GM18873 (cell line): ENCODE results near the gene PPP2R2C.

Experiments used
- ATAC-seq: cut with Tn5 transposase; IDR thresholded peaks from one replicate; pipeline ENCODE4 v1.9.1; 2021; ENCODE audit warnings: mild to moderate bottlenecking, moderate library complexity, moderate number of reproducible peaks; ENCODE audit not compliant: unreplicated experiment, low FRiP score

Gene PPP2R2C

DNA sequence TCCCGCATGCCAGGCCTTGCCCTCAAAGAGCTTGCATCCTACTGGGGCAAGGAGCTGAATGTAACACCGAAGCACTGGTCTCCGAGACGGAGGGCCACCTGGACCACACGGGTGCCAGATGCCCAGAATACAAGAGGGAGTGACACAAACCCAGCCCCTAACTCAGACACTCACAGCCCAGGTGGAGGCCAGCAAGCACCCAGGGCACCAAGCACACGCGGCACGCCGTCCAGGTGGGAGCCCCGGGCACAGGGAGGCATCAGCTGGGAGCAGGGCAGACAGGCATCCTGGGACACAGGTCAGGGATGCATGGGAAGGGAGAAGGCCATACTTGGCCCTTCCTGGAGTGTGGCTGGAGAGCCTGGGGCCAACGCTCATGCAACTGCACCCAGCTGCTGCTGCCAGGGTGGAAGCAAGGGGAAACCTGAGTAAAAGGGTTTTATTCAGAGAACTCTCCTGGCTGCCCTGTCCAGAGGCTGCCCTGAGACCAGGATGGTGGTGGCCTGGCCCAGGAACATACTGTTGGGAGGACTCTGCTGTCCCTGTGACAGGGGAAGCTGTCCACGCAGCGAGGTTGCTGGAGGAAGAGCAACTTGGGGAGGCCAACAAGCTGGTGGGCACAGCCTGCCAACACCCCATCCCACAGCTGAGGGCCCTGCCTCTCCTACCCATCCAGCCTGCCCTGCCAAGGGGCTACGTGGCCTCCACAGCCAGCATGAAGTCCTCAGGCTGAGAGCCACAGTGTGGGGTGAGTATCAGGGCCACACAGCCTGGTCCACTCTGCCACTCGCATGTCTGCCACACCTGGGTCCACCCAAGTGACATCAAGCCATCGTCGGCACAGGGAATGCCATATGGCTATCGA is 22.2 kb upstream of the PPP2R2C start:
- ATAC-seq: no peak

DNA sequence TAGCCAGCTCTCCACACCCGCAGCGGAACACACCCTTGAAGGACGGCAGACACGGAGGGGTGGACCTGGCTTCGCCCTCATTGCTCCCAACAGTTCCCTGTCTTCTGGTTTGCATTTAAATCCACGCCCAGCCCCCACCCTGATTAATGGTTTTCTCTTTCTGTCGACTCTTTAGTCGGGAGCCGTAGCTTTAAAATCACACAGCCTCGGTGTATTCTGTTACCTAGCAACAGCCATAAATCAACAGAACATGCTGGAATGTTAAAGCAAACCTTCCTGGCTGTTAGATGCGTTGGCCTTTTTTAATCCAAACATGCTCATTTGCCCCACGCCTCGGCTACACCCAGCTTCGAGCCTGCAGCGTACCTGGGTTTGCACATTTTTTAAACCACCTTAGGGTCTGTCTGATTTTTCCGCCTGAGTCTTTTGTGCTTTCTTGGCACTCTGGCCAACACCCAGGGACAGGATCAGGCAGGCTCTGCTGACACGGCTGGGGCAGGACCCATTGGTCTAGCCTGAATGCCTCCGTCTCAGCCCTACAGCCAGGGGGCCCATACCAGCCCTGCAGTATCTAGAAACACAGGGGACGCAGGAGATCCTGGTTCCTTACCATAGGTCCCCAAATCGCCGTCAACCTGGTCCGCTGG is 21.4 kb upstream of the PPP2R2C start:
- no peak for ATAC-seq

DNA sequence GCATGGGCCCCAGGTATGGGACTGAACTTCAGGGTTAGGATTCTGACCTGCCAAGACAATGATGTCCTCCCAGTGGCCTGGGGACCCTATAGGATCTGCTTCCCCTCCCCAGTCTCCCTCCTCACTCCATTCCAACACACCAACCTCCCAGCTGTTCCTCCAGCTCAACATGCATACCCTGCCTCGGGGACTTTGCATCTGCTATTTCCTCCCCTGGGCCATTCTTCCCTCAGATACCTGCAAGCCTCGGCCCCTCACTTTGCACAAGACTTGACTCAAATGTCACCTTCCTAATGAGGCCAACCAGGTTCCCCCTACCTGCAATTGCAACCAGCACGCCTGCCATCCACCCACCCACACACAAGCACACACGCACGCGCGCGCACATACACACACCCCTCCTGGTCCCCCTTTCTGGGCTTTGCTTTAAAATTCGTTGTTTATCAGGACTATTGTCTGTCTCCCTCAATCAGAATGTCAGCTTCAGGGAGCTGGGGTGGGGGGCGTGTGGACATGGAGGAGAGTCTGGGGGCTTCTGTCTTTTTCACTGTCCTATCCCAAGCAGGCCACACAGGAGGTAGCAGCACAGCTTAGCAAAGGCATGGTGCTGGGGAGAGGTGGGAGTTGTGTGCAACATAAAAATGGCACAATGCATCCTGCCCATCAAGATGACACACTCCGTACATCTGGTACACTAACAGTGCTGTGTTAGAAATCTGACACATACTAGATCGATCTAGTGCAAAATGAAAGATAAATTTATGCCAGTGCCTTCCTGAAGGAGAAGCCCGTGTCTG is 20.6 kb upstream of the PPP2R2C start:
- ATAC-seq: no peak

DNA sequence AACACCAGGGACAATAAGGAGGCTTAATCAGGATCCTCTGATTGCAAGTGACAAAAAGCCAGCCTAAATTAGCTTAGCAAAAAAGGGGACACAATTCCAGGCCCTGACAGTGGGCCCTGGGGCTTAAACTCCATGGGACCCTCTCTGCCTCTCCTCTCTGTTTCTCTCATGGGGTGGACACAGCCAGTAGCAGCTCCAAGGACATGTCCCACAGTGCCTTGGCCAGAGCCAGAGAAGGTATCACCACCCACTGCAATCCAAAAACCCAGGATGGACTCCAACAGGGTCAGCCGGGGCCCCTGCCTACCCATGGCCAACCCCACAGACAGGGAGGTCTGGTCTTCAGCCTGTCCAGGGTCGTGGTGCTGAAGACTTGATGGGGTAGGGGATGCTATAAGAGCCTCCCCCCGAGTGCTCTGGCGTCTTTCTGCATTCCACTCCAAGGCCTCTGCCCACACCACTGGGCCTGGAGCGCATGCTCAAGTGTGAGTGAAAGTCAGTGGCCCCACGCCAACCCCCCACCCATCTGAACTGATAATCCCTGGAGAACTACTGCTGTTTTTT is 19.7 kb upstream of the PPP2R2C start:
- no peak for ATAC-seq

DNA sequence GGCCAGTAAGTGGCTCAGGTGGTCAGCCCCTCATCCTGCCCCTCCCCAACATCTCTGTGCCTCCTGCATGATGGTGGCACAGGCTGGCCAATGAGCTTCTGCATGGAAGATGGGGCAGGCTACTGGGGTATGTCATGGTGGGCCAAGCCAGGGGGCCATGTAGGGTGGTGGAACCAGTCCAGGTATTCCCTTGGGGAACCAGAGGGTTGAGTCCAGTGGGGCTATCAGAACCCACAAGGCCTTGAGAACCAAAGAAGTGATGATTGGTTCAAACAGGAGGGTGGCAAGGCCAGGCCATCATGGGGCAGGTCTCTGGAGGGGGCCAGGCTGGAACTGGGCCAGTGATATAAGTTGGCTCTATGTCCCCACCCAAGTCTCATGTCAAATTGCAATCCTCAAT is 18.8 kb upstream of the PPP2R2C start:
- no peak for ATAC-seq

DNA sequence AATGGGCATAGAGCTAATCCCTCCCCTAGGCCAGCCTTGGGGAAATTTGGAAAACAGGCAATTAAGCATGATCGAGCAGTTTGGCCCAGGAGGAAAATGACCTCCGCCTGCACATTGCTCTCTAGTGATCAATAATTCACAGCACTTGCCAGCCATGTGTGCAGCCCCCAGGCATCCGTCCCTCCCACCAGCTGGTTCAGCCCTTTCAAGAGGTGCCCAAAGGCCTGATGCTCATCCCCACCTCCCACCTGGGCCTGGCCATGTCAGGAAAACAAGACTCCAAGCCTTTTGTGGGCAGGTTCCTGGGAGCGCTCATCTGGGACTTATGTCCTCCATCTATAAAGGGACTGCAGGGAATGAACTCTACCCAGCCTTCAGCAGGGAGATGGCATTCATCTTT is 17.5 kb upstream of the PPP2R2C start:
- no peak for ATAC-seq

DNA sequence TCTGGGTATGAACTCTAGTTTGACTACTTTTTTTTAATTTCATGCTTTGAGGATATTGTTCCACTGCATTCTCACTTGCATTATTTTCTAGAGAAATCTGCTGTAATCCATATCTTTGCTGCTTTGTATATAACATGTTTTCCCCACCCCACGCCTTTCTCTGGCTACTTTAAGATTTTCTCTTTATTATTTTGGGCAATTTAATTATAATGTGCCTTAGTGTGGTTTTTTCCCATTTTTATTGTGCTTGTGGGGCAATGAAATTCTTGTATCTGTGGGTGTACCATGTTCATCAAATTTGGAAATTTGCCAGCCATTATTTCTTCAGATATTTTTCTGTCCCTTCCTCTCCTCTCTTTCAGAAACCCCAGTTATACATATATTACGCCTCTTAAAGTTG is 15.1 kb upstream of the PPP2R2C start:
- ATAC-seq: no peak

DNA sequence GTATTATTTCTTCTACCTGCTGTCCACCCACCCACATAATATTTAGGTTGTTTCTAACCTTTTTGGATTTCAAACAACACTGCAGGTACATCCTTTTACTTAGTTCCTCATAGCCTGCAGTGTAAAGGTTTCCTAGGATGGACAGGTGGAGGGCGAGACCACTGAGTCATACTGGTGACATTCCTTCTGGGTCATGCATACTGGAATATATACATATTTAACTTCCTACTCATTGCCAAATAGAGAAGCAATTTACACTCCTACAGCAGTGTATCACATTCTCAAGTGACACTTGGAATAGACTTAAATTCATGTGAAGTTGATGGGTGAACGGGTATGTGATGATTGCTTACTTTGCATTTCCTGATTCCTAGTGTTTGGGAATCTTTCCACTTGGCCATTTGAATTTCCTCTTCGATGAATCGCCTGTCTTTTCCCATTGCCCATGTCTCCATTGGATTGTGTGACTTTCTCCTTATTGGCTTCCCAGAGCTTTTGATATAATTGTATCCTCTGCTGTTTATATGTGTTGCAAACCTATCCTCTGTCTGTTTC is 8.2 kb upstream of the PPP2R2C start:
- ATAC-seq: no peak

DNA sequence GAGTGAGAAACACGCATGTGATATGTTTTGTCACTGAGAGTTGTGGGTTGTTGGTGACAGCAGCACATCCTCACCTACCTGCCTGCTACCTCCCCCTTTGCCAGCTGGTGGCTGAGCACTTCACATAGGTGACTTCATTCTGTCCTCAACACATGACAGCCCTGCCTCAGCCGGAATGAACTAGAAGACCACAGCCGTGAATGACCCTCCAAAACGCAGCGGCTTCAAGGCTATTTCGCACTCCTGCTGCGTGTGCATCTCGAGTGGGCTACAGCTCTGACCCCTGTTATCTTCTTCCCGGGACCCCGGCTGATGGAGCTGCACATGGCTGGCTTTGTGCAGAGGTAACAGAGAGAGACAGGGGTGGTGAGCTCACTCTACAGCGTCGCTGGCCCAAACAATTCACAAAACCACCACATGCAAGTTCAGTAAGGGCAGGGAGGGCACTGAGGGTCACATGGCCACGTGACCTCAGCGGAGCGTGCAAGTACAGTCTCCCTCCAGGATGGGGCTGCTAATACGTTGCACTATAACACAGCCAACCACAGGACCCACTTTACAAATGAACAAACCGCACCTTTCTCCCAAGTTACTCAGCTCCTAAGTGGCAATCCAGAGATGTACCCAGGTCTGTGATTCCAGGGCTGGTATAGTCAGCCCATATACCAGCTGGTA is 6.3 kb upstream of the PPP2R2C start:
- ATAC-seq: no peak

DNA sequence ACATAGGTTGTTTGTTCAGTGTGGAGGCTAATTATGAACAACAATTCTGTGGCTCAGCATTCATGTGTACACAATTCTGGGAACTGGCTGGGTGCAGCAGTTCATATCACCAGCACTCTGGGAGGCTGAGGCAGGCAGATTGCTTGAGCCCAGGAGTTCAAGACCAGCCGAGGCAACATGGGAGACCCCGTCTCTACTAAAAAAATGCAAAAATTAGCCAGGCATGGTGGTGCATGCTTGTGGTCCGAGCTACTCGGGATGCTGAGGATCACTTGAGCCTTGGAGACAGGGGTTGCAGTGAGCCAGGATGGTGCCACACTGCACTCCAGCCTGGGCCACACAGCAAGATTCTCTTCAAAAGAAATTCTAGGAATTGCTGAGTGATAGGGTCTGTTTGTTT is 4.5 kb upstream of the PPP2R2C start:
- no peak for ATAC-seq

DNA sequence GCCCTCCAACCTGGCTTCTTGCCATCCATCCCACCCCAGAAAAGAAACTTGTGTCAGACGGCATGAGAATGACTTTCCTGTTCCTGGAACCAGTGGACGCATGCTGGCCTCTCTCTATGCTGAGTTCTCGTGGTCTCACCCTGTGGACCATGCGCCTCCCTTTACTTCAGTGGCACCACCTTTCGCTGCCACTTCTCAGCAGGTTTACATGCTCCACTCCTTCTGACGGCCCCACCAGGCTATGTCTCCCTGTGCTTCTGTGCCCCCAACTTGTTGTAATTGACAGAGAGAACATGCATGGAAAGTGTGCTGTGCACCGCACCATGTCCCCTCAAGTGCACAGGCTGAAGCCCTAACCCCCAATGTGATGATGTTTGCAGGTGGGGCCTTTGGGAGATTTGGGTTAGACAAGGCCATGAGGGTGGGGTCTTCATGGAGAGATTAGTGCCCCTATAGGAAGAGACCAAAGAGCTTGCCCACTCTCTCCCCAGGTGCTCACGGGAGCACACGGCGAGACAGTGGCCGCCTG is 3.1 kb upstream of the PPP2R2C start:
- no peak for ATAC-seq

DNA sequence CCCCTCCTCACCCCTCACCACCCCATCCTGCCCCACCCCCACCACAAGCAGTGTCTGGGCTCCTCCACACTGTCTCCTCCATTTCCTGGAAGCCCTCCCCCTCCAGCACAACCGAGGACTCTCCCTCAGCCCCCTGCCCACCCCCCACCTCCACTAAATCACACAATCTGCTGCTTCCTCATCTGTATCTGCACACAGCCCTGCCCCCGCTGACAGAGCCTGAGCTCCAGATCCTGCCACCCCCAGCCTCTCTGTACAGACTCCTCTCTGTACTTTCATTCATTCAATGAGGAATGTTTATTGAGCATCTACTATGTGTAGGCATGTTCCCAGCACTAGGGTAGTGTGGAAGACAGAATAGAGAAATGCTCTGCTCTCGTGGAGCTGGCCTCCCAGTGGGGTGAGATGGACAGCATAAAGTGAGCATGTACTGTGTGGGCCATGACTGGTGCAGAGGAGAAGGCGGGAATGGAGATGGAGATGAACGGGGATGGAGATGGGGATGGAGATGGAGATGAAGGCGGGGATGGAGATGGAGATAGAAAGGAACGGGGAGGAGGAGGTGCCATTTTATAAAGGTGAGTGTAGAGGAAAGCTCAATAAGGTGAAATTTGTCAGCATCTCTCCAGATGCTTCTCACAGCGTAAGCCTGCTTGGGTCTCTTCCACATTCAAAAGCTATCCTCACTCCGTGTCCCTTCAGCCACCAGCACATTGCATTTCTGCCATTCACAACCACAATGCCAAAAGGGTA is 2.5 kb upstream of the PPP2R2C start:
- no peak for ATAC-seq

DNA sequence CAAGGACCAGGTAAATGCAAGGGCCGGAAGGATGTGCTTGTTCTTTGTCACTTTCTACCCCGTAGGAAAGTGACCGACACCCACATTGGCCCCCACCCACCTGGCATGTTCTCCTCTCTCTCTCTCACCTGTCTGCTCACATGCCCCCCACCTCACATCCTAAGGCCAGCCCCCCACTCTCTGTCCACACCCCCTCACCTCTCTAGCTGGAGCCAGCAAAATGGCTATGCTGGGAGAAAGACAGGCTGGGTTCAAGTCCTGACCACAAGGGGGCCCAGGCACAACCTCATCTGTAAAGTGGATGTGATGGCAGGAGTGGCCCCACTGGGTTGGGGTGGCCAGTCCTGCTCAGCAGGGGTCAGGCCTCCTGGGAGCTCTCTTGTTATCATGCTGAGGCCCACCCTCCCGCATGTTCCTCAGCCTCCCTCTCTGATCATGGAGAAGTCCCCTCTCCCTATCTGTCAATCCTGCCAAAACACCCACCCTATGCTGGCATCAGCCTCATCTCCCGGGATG is 1.7 kb upstream of the PPP2R2C start:
- no peak for ATAC-seq

DNA sequence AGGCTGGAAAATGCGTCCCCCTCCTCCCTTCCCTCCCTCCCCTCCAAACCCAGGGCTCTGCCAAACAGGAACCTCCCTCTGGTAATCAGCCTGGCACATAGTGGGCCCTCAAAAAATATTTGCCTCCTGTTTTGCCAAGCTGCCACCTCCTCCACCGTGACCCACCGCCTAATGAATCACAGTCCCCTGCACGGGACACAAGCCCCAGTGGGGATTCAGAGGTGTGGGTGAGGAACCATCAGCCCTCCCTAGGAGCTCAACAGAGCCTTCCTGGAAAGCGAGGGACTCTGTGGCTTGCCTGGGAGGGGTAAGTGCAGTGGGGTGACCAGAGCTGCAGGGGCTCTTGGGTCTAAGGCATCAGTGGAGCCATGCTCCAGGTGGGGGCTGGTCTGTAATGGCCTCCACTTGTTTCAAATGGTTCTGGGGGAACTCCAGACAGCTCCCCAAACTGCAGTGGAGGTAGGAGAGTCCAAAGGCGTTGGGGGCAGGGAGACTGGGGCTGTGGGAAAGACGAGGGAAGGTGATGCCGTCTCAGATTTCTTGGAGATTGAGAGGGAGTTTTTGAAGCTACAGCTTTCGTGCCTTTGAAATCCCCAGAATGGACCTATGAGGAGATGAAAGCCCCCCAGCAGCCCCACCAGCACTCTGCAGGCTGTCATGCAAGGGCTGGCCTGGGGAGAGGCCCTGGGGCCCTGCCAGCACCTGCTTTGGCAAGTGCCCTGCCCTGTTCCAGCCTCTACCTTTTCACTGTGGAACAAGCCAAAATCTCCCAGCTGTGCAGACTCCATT is 1.0 kb upstream of the PPP2R2C start:
- ATAC-seq: no peak

DNA sequence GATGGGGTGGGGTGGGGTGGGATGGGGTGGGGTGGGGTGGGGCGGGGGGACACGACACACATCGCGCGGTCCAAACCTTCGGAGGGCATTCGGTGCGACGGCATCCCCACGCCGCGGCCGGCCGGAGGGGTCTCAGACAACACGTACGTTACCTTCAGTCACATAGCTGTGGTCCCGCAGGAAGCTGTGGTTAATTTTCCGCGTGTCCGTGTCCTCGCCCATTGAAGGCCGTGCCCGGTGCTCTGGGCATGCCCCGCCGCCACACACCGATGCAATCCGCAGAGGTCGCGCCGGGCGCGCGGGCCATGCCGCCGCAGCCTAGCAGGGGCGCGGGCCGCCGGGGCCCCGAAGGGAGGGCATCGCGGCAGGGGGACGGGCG is 417 bp downstream of the PPP2R2C start:
- ATAC-seq: no peak

DNA sequence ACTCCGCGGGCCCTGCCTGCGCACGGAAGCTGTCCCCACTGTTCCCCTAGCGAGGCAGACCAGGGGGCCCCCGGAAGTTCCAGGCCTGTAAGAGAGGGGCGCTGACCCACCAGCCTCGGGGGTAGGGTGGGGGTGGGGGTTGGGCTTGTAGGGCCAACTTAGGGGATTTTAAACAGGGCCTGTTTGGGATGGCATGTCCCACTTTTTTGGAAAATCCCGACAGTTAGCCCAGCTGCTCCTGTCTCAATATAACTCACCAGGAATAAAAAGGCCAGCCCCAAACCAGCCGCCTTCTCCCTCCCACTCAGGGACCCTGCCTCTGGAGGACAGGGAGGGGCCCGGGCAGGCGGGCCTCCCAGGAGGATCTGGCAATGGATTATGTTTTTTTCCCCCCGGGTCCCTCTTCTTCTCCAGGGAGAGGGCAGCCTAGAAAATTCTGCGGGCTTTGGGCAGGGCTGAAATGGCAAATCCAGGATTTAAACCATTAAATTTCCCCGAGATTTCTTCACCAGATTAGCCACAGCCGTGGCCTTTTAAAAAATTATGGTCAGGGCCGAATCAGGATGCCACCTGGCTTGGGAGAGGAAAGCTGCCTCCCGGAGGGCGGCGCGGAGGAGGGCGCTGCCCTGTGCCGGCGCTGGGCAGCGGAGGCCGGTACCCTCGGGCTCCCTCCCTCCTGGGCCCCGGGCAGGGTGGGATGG is 957 bp downstream of the PPP2R2C start:
- no peak for ATAC-seq

DNA sequence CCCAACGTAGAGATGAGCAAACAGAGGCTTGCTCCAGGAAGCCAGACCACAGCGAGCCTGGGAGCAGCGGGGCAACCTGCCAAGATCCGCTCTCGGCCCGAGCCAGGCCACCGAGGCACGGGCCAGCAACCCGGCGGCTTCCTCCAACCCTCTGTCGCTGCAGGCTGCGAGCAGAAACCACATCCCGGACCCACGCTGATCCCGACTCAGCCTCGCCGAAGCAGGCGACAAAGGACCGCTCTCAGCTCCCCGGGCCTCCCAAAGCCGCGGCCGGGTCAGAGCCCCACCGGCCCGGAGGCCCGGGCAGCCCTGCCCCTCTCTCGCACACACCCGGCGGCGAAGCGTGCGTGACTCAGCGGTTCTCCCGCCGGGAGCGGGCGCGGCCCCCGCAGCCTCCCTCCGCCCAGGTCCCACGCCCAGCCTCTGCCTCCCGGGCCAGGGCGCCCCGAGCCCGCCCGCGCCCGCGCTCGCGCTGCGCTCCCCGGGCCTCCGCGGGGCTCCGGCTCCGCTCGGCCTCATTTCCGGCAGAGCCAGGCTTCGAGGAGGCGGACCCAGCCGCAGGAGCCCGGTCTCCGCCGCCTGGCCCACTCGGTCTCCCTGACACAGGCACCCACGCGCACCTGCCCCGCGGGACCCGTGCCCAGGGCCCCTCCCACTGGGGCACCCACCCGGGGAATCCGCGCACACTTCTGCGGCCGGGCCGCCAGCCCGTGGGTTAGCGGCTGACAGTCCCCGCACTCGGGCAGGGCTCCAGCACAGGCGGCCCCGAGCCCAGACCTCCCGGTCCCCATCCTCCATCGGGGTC is 1.7 kb downstream of the PPP2R2C start:
- no peak for ATAC-seq
